Measurements from ENCODE around the gene CEP170.
"Not testable (repeated sequence)": the region's sequence is repeated elsewhere in the genome, so short reads cannot be mapped to it uniquely, and the experiment has no call there.

GRCh38 chr1:243204336-243204735 is 50.7 kb downstream of the CEP170 start:
- not testable (repeated sequence) for TF ChIP-seq REST (IDR thresholded peaks at IDR 0.05; ENCODE audit: borderline replicate concordance); POLR2AphosphoS5 (IDR thresholded peaks at IDR 0.05); MXI1 (conservative IDR thresholded peaks at IDR 0.05; ENCODE audit: poor library complexity, severe bottlenecking); TAF1 (IDR thresholded peaks at IDR 0.05; ENCODE audit: low read depth); EP300 (conservative IDR thresholded peaks at IDR 0.05; ENCODE audit: poor library complexity, severe bottlenecking)
- TF ChIP-seq, protein P1, sequence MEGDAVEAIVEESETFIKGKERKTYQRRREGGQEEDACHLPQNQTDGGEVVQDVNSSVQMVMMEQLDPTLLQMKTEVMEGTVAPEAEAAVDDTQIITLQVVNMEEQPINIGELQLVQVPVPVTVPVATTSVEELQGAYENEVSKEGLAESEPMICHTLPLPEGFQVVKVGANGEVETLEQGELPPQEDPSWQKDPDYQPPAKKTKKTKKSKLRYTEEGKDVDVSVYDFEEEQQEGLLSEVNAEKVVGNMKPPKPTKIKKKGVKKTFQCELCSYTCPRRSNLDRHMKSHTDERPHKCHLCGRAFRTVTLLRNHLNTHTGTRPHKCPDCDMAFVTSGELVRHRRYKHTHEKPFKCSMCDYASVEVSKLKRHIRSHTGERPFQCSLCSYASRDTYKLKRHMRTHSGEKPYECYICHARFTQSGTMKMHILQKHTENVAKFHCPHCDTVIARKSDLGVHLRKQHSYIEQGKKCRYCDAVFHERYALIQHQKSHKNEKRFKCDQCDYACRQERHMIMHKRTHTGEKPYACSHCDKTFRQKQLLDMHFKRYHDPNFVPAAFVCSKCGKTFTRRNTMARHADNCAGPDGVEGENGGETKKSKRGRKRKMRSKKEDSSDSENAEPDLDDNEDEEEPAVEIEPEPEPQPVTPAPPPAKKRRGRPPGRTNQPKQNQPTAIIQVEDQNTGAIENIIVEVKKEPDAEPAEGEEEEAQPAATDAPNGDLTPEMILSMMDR (IDR thresholded peaks at IDR 0.05; ENCODE audit: poor library complexity, severe bottlenecking), result not testable (repeated sequence)
